GM21786 (cell line): ENCODE data around the gene LZTR1.
"Not testable (repeated sequence)": the region's sequence is repeated elsewhere in the genome, so short reads cannot be mapped to it uniquely, and the experiment has no call there.

Experiments
- ATAC-seq: cut with Tn5 transposase; IDR thresholded peaks from one replicate; pipeline ENCODE4 v1.9.1; 2021; ENCODE audit not compliant: unreplicated experiment

The LZTR1 gene

GRCh38 chr22:20994902-20995241, 12.8 kb downstream of the LZTR1 start:
- ATAC-seq: no peak

DNA sequence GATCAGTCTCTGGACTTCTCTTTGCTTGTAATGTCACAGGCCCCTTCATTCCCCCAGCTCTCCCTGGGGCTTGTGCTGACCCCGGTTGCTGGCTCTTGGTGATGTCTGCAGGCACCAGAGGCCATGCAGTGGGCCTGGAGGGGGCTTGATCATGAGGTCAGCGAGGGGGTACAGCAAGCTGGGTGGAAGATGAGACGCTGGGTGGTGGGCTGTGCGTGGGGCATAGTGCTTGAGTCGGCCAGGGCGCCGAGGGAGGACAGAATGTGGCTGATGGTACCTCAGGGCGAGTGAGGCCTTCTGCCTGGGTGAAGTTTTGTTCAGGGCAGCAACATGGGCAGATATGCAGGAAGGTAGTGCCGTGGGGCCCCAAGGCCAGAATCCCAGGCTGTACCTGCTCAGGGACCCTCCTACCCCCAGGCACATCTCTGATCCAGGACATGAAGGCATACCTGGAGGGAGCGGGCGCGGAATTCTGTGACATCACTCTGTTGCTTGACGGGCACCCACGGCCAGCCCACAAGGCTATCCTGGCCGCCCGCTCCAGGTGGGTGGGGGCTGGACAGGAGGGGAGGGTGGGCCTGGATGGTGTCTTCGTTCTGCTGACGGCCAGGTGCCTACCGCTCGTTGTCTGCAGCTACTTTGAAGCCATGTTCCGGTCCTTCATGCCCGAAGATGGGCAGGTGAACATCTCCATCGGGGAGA, 13.4 kb downstream of the LZTR1 start:
- no peak for ATAC-seq

DNA sequence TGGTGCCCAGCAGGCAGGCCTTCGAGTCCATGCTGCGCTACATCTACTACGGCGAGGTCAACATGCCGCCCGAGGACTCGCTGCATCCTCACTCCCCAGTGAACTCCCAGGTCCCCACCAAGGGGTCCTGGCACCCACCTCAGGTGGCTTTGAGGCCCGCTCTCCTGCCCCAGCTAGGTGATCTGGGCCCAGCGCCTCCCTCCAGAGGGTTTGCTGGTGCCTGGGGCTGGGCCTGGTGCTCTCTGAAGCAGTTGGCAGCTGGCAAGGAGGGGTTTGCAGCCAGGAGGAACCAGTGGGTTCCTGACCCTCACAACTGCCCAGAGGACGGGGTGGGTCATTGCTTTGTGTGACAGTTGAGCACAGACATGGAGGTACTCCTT, 13.9 kb downstream of the LZTR1 start:
- ATAC-seq: no peak

- ATAC-seq: no peak
Measured at GRCh38 chr22:20996598-20997535, 14.8 kb downstream of the LZTR1 start.

GRCh38 chr22:20997536-20998257, 15.6 kb downstream of the LZTR1 start:
- ATAC-seq: no peak

GRCh38 chr22:20998411-20999336, 16.6 kb downstream of the LZTR1 start:
- ATAC-seq: no peak

- ATAC-seq: no peak
Measured at GRCh38 chr22:20999350-21000206, 17.5 kb downstream of the LZTR1 start.

DNA sequence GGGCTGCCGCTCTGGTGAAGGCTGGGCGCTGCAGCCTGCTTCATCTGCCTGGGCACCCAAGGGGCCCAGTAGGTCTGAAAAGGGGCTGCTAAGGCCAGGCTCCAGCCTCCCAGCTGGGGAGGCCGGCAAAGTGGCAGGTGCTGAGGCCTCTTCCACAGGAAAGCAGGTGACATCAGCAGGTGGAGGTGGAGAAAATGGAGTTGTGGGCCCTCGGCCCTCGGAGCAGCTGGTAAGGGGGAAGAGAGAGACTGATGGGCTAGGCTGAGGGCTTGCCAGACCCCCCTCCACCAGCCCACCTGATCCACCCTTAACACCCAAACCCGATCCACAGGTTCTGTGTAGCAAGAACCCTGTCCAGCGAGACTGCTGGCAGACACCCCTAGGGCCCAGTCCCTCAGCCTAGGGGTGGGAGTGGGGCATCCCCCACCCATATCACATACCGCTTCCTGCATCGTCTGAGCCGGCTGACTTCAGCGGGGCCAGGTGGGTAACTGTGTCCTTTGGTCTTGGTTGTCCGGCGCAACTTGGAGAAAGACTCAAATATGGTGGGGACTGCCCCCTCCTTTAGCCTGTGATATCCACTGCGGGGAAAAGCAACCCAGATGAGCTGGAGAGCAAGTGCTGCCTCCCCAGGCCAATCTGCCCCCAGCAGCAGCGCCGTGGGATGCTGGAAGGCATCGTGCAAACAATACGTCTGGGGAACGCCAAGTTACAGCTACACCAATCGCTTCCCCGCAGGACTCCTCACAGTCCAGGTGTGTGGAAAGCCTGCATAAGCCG, 18.3 kb downstream of the LZTR1 start:
- no peak for ATAC-seq

DNA sequence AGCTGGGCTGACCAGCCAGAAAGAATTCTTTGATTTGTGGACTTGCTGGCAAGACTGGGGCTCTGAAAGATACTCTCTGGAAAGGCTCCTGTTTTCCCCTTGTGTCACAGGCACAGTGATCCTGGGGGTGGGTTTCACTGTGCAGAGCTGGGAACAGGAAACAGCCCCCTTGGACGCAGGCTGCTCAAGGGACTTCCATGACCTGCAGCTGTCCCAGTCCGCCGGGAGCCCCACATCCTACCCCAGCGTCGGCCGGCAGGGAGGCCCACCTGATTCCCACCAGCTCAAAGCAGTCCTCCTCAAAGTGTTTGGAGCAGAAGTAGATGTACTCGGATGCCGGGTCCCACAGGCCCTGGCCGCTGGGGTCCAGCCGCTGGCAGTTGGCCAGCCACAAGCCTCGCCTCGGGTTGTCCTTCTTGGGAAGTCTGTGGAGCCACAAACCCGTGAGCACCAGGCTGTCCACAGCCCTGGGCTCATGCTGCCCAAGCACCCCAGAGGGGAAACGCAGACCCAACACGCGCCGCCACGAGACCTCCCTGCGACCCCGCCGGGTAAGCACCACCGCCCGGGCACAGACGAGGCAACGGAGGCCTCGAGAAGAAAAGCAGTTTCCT, 19.0 kb downstream of the LZTR1 start:
- ATAC-seq: peak; percentile 4

GRCh38 chr22:21001601-21002325, 19.7 kb downstream of the LZTR1 start, which contains the start of gene THAP7:
TSS of gene THAP7 (minus strand) at chr22:21002118. CDS start at chr22:21001911, 207 bp downstream.
- peak; percentile 85 for ATAC-seq

DNA sequence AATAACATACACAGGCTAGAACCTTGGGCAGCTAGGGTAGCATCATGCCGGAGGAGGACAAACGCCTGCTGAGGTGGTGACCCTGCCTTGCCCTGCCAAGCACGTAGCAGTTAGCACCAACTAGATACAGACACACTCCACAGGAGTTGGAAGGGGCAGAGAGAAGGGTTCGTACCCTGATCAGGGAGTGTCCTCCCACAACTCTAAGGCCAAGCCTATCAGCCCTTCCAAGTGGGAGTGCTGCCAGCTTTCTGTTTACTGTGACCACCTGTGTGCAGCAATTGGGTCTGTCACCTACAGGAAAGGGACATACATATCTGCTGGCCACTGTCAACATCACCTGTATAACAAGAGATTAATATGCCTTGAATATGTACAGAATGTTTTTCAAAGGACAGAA, 21.7 kb downstream of the LZTR1 start:
- ATAC-seq: no peak

- ATAC-seq: not testable (repeated sequence)
Measured at GRCh38 chr22:21009208-21009607, 27.1 kb downstream of the LZTR1 start.

GRCh38 chr22:21009638-21010425, 27.7 kb downstream of the LZTR1 start:
- no peak for ATAC-seq

DNA sequence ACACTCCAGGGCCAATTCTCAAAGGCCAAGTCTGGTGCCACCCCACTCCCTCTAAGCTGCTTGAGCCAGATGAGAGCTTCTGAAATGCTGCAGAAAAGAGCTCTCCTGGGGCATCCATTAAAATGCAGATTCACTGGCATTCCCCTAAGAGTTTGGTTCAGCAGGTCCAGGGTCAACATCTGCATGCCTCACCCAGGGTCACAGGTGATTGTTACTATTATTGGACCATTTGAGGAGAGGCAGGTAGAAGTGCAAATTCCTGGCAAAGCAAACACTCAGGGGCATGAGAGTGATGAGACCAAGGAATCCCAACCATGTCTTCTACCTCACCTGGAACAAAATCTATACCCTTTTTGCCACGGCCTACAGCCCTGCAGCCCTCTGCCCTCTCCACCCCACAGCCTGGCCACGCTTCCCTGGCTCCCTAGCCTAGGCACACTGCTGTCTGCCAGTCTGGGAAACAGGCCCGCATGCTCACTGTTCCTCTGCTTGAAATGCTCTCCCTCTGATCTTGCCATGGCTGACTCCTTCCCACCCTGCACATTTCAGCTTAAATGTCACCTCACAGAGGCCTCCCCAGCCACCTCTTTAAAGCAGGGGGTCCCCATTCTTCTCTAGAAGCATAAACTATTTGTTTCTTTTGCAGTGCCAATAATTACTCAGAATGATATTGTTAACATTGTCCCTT, 28.5 kb downstream of the LZTR1 start:
- no peak for ATAC-seq

- ATAC-seq: no peak
Measured at GRCh38 chr22:21012446-21013407, 30.6 kb downstream of the LZTR1 start.
